B cell (primary cell): ENCODE data around the gene POLA2. TPM values are rescaled to one million over a fixed set of nuclear protein-coding genes. Genes with fewer than 3 reads are reported as not detected.

Experiments
- ATAC-seq: fragments of 200-7000 bp; cut with Tn5 transposase; one replicate; pipeline ENCODE4 v1.10.0; 2021; ENCODE audit warnings: low read depth, mild to moderate bottlenecking, moderate number of reproducible peaks, moderate library complexity
- CTCF ChIA-PET: fragments of 350-600 bp; sonication (Branson Sonifier 250); formaldehyde crosslinking; loops from one replicate; lab custom pipeline; 2021; ENCODE audit warnings: antibody characterized with exemption, inconsistent platforms; lab: Charles Lee
- POLR2A ChIA-PET: fragments of 350-600 bp; sonication (Branson Sonifier 250); formaldehyde crosslinking; loops from one replicate; lab custom pipeline; 2021; ENCODE audit warnings: antibody characterized with exemption; lab: Charles Lee
- DNase-seq: peaks from one replicate; pipeline ENCODE4 v3.0.0; 2013
- H2AFZ ChIP-seq: 2 replicates; pipeline ENCODE4 v1.6.1; 2012; ENCODE audit warnings: mild to moderate bottlenecking, low read depth, low read length; ENCODE audit not compliant: insufficient read depth, poor library complexity, severe bottlenecking
- H3K27ac ChIP-seq, 2 donors: 1 replicate in 1 of 2; 2 replicates in 1 of 2; pipeline ENCODE4 v1.5.1; 2012 to 2013; ENCODE audit warnings: low read length in 2 of 2, mild to moderate bottlenecking in 2 of 2, moderate library complexity in 1 of 2
- H3K27me3 ChIP-seq, 4 experiments: fragments of 200-600 bp in 1 of 4; sonication (generic) in 1 of 4; replicated peaks in 1 of 4; 1 replicate in 2 of 4; 2 replicates in 2 of 4; pipeline versions ENCODE4 v1.6.1 to v1.7.0; 2013 to 2016; ENCODE audit warnings: low read length in 3 of 4, mild to moderate bottlenecking in 2 of 4, mixed read lengths in 1 of 4, moderate library complexity in 1 of 4; ENCODE audit not compliant: insufficient read depth in 4 of 4, control insufficient read depth in 3 of 4; ENCODE audit errors: control extremely low read depth in 1 of 4
- H3K36me3 ChIP-seq, 2 experiments: replicated peaks in 1 of 2; 1 replicate in 1 of 2; 2 replicates in 1 of 2; pipeline versions ENCODE4 v1.6.1 to v1.7.1; 2013; ENCODE audit warnings: low read length in 1 of 2; ENCODE audit not compliant: insufficient read depth in 2 of 2, control insufficient read depth in 1 of 2; ENCODE audit errors: control extremely low read depth in 1 of 2, extremely low read depth in 1 of 2
- H3K4me1 ChIP-seq, 2 donors: fragments of 200-600 bp in 1 of 2; sonication (generic) in 1 of 2; 1 replicate in 1 of 2; 2 replicates in 1 of 2; pipeline versions ENCODE4 v1.5.1 to v1.6.1; 2013 to 2017; ENCODE audit warnings: low read length in 2 of 2; ENCODE audit not compliant: control insufficient read depth in 2 of 2, insufficient read depth in 2 of 2
- H3K4me2 ChIP-seq: replicated peaks from 2 replicates; pipeline ENCODE3; 2012; ENCODE audit warnings: mild to moderate bottlenecking, low read depth, low read length; ENCODE audit not compliant: poor library complexity, severe bottlenecking
- H3K4me3 ChIP-seq, 5 experiments: fragments of 200-600 bp in 1 of 5; sonication (generic) in 1 of 5; 1 replicate in 3 of 5; 2 replicates in 2 of 5; pipeline versions ENCODE4 v1.5.1 to v1.7.0; 2011 to 2016; ENCODE audit warnings: low read length in 4 of 5, mild to moderate bottlenecking in 4 of 5, low read depth in 2 of 5, control low read depth in 1 of 5, moderate library complexity in 1 of 5; ENCODE audit not compliant: insufficient read depth in 1 of 5; ENCODE audit errors: control extremely low read depth in 1 of 5, extremely low read depth in 1 of 5
- H3K79me2 ChIP-seq: fragments of 200-600 bp; sonication (generic); one replicate; pipeline ENCODE4 v1.6.0; 2016; ENCODE audit warnings: low read length; ENCODE audit not compliant: control insufficient read depth, insufficient read depth
- H3K9ac ChIP-seq: fragments of 200-600 bp; sonication (generic); 2 replicates; pipeline ENCODE4 v1.6.1; 2017; ENCODE audit warnings: mild to moderate bottlenecking, low read length, moderate library complexity
- H3K9me3 ChIP-seq, 3 donors: one replicate each; pipeline versions ENCODE4 v1.6.1 to v1.7.1; 2013; ENCODE audit warnings: low read length in 2 of 3; ENCODE audit not compliant: control insufficient read depth in 2 of 3, insufficient read depth in 1 of 3; ENCODE audit errors: control extremely low read depth in 1 of 3
- H4K20me1 ChIP-seq: 2 replicates; pipeline ENCODE4 v1.6.0; 2012; ENCODE audit warnings: mild to moderate bottlenecking, low read length; ENCODE audit not compliant: insufficient read depth, control insufficient read depth, poor library complexity, severe bottlenecking
- H3K27ac Mint-ChIP-seq: one replicate; pipeline ENCODE4 v1.8.0; 2021; ENCODE audit warnings: mixed read lengths
- H3K27me3 Mint-ChIP-seq: one replicate; pipeline ENCODE4 v1.8.0; 2021; ENCODE audit warnings: mixed read lengths
- H3K4me1 Mint-ChIP-seq: one replicate; pipeline ENCODE4 v1.8.0; 2021; ENCODE audit warnings: mixed read lengths
- H3K4me3 Mint-ChIP-seq: one replicate; pipeline ENCODE4 v1.8.0; 2021; ENCODE audit warnings: mixed read lengths
- H3K9me3 Mint-ChIP-seq: one replicate; pipeline ENCODE4 v1.8.0; 2022; ENCODE audit warnings: mixed read lengths; ENCODE audit not compliant: insufficient read depth
- EZH2 ChIP-seq: IDR thresholded peaks from 2 replicates; pipeline ENCODE4 v1.6.1; 2012; ENCODE audit warnings: borderline replicate concordance, low read depth, mild to moderate bottlenecking, moderate library complexity, low read length; ENCODE audit not compliant: insufficient read depth, poor library complexity, severe bottlenecking
- whole genome bisulfite sequencing: methylation state at CpG from one replicate; pipeline ENCODE4 v1.1.5; 2013; ENCODE audit warnings: missing lambda C conversion rate; ENCODE audit not compliant: insufficient coverage; 5-methylcytosine and 5-hydroxymethylcytosine counted together
- intact Hi-C: fragments of 100-400 bp; cut with micrococcal nuclease; formaldehyde crosslinking; loops from one replicate; pipeline ENCODE4 v1.10.0; 2022
- polyA plus RNA-seq: library from polyadenylated mRNA; depleted of rRNA; stranded (reverse); fragments of >200 nt; gene quantifications from 2 replicates; pipeline ENCODE4 v1.2.3, GENCODE V29; 2012
- total RNA-seq, 2 donors: library from RNA; stranded (reverse); fragments of 120-200 nt in 1 of 2; gene quantifications; 1 replicate in 1 of 2; 2 replicates in 1 of 2; pipeline versions ENCODE4 v1.2.3 to v1.2.4, GENCODE V29; 2013 to 2022
- TF ChIP-seq, protein P1 (sequence below): fragments of 200-600 bp; IDR thresholded peaks from one replicate; pipeline ENCODE4 v1.8.0; 2022; ENCODE audit warnings: antibody characterized with exemption, mild to moderate bottlenecking

The POLA2 gene
- total and polyA plus RNA-seq, 2 donors (not counting 1 experiment from before 2014, with no cell fraction given): 13.0 to 28.7 TPM

DNA sequence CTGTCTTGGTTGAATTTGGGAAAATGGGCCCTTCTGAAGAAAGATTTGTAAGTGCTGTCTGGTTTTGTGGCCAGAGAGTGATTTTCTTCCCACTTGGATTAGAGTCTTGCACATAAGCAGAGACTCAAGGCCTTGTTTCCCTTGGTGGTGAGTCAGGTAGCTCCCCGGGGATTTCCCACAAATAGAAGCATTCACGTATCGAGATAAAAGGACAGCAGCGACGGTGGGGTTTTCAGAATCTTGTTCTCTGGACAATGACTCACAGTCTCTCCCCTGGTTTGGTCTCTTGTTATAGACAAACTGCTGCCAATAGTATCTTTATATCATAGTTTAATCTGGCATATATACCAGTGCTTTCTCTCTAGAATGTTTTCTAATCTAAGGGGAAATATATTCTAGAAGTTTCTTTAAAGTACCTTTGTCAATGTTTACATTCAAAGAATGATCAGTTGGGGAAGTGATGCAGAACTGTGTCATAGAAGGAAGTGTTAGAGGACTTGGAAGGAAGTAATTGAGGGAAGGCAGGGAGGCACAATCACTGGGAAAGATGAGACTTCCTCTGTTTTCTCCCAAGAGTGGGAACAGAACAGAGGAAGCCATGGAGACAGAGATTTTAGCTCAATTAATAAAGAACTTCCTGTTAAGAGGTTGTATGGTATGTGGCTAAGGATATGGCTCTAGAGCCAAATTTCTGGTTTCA lies 18.1 kb downstream of the POLA2 start:
- Histone ChIP-seq H2AFZ (no peak overlapping the region), H3K4me1 (peaks cover 0 to 5% of the 10 kb centered on the region in 2 donors), H3K27me3 (no peaks in the 10 kb centered on the region), H3K9ac (no peak overlapping the region), H3K27ac (no peak overlapping the region), H3K79me2 (no peaks in the 10 kb centered on the region), H4K20me1 (no peaks in the 10 kb centered on the region), H3K9me3 (no peaks in the 10 kb centered on the region), H3K4me3 (no peak overlapping the region), H3K36me3 (peaks cover 4 to 58% of the 10 kb centered on the region in 2 experiments), H3K4me2 (no peak overlapping the region)
- H3K9me3 Mint-ChIP-seq: no peaks in the 10 kb centered on the region
- no peaks in the 10 kb centered on the region for H3K4me1 Mint-ChIP-seq
- ChIA-PET POLR2A (no interaction called here), CTCF (interaction anchor here (0.5 to 2.0 kb wide), 3 partner anchors 14 to 1850 kb away, joined by 5 to 6 read pairs (median 6); no protein-coding TSS in a partner anchor)
- WGBS: 80% methylated on average over 1 of the region's 5 CpGs
- no peak overlapping the region for H3K4me3 Mint-ChIP-seq
- TF ChIP-seq EZH2: no peak
- TF ChIP-seq, protein P1, sequence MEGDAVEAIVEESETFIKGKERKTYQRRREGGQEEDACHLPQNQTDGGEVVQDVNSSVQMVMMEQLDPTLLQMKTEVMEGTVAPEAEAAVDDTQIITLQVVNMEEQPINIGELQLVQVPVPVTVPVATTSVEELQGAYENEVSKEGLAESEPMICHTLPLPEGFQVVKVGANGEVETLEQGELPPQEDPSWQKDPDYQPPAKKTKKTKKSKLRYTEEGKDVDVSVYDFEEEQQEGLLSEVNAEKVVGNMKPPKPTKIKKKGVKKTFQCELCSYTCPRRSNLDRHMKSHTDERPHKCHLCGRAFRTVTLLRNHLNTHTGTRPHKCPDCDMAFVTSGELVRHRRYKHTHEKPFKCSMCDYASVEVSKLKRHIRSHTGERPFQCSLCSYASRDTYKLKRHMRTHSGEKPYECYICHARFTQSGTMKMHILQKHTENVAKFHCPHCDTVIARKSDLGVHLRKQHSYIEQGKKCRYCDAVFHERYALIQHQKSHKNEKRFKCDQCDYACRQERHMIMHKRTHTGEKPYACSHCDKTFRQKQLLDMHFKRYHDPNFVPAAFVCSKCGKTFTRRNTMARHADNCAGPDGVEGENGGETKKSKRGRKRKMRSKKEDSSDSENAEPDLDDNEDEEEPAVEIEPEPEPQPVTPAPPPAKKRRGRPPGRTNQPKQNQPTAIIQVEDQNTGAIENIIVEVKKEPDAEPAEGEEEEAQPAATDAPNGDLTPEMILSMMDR: no peak
- intact Hi-C loops: no loop called here
- no peaks in the 10 kb centered on the region for H3K27me3 Mint-ChIP-seq
- no peak overlapping the region for H3K27ac Mint-ChIP-seq
- ATAC-seq (no peak), DNase-seq (no peak)

DNA sequence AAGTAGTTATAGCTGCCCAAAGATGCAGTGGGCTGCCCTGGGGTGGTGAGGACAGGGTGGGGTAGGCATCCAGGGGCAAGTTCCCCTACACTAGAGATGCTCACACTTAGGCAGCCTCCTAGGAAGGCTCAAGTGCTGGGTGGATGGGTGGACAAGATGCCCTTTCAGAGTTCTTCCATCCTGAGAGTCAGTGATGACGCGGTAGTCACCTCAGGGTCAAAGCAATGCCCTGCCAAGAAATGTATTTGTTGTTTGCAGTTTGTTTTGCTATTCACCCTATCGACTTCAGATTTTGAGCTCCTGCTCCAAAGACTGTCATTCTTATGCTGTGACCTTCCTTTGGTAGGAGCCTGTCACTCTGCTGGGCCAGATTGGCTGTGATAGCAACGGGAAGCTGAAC lies 18.9 kb downstream of the POLA2 start:
- intact Hi-C loops: no loop called here
- Mint-ChIP-seq H3K27ac (no peak overlapping the region), H3K4me3 (no peak overlapping the region), H3K4me1 (no peaks in the 10 kb centered on the region), H3K9me3 (no peaks in the 10 kb centered on the region), H3K27me3 (no peaks in the 10 kb centered on the region)
- ChIA-PET POLR2A (no interaction called here), CTCF (interaction anchor here (0.5 to 2.0 kb wide), 5 partner anchors 13 to 1849 kb away, joined by 4 to 6 read pairs (median 5); partner anchors contain the start of gene CDC42EP2)
- H3K9me3 ChIP-seq: no peaks in the 10 kb centered on the region
- H2AFZ ChIP-seq: no peak overlapping the region
- no peak overlapping the region for H3K4me3 ChIP-seq
- ATAC-seq (no peak), DNase-seq (no peak)
- no peak overlapping the region for H3K9ac ChIP-seq
- no peaks in the 10 kb centered on the region for H3K79me2 ChIP-seq
- no peak overlapping the region for H3K4me2 ChIP-seq
- TF ChIP-seq, protein P1: no peak
- no peak for TF ChIP-seq EZH2
- no peaks in the 10 kb centered on the region for H3K27me3 ChIP-seq
- no peak overlapping the region for H3K27ac ChIP-seq
- peaks cover 4 to 58% of the 10 kb centered on the region in 2 experiments for H3K36me3 ChIP-seq
- WGBS: 97% methylated on average over 4 of the region's 4 CpGs
- no peaks in the 10 kb centered on the region for H4K20me1 ChIP-seq
- peaks cover 0 to 5% of the 10 kb centered on the region in 2 donors for H3K4me1 ChIP-seq
